ENCODE results near the gene FAM171A2. TPM values are rescaled to one million over a fixed set of nuclear protein-coding genes. Genes with fewer than 3 reads are reported as not detected.

Gene FAM171A2
- polyA plus RNA-seq, 2 of the 4 experiments (the other 2 are of a cell fraction) = 1.8 to 3.9 TPM

GRCh38 chr17:44324092-44324570, 39.5 kb downstream of the FAM171A2 start:
- FAIRE-seq = no peak
- H3K4me2 ChIP-seq = peak overlapping the region; percentile 85
- H3K9me3 ChIP-seq = no peaks in the 10 kb centered on the region
- H3K4me3 ChIP-seq = peak overlapping the region; percentile 98
- POLR2A ChIA-PET = interaction anchor here (0.6 to 2.1 kb wide), 5 partner anchors 9 to 104 kb away, joined by 3 to 9 read pairs (median 4); partner anchors contain the start of gene UBTF
- no peak for DNase-seq (ENCODE audit: low read depth in 1 of 2, low spot score in 1 of 2)
- WGBS (ENCODE audit: missing lambda C conversion rate) = 9% methylated on average over 29 of the region's 38 CpGs
- CTCF ChIA-PET = interaction anchor here (0.7 to 14.1 kb wide), 9 partner anchors 8 to 114 kb away, joined by 3 to 159 read pairs (median 5); partner anchors contain the start of gene FAM171A2
- TF ChIP-seq CBX8 (IDR thresholded peaks at IDR 0.05) (no peak), FOSB (CRISPR knock-in tag; IDR thresholded peaks at IDR 0.05) (no peak), ZSCAN20 (CRISPR knock-in tag; IDR thresholded peaks at IDR 0.05) (no peak), MAX (IDR thresholded peaks at IDR 0.05) (peak; percentile 80; the same call in 1 of the 2 replicates), EHMT2 (IDR thresholded peaks at IDR 0.05; ENCODE audit: low read depth) (no peak), HEYL (CRISPR knock-in tag; IDR thresholded peaks at IDR 0.05) (no peak), USF2 (IDR thresholded peaks at IDR 0.05) (0 out of 2 replicates have a peak, but pooled peaks have one; percentile 2), MAZ (IDR thresholded peaks at IDR 0.05; ENCODE audit: borderline replicate concordance, low read depth, low read length) (no peak), HMGXB4 (CRISPR knock-in tag; IDR thresholded peaks at IDR 0.05; ENCODE audit: borderline replicate concordance) (no peak), JUNB (IDR thresholded peaks at IDR 0.05) (no peak), MAFK (IDR thresholded peaks at IDR 0.05; ENCODE audit: partially characterized antibody) (no peak), MYC (IDR thresholded peaks at IDR 0.05; ENCODE audit: borderline replicate concordance, low read length) (no peak; the same call in 1 of the 2 replicates), PBX3 (IDR thresholded peaks at IDR 0.05) (no peak), PHF8 (IDR thresholded peaks at IDR 0.05; ENCODE audit: borderline replicate concordance, low read depth) (no peak; the same call in 1 of the 2 replicates), NFE2L2 (conservative IDR thresholded peaks at IDR 0.05; ENCODE audit: low read length) (no peak), JUN (IDR thresholded peaks at IDR 0.05) (no peak), HOXB5 (CRISPR knock-in tag; IDR thresholded peaks at IDR 0.05) (no peak), SREBF2 (IDR thresholded peaks at IDR 0.05) (no peak), TFCP2L1 (CRISPR knock-in tag; IDR thresholded peaks at IDR 0.05) (0 out of 2 replicates have a peak, but pooled peaks have one; percentile 24)
- peak; percentile 2 to 5; a peak in 3 of 6 replicates for ATAC-seq
- H3K27ac ChIP-seq = peak overlapping the region; percentile 93
- peaks cover 17% of the 10 kb centered on the region for H3K4me1 ChIP-seq

- H3K4me3 ChIP-seq = peak overlapping the region; percentile 98
- no peak for FAIRE-seq
- no peak for TF ChIP-seq POLR2AphosphoS2 (conservative IDR thresholded peaks at IDR 0.05; ENCODE audit: low read length)
- TF ChIP-seq RAD21 (conservative IDR thresholded peaks at IDR 0.05 in 1 of 2, IDR thresholded peaks at IDR 0.05 in 1 of 2) = no peak
- TF ChIP-seq CBX2 (IDR thresholded peaks at IDR 0.05; ENCODE audit: borderline replicate concordance, low read depth) = no peak
- no peak for TF ChIP-seq RARB (CRISPR knock-in tag; IDR thresholded peaks at IDR 0.05)
- no peak for TF ChIP-seq NPAS2 (CRISPR knock-in tag; IDR thresholded peaks at IDR 0.05; ENCODE audit: borderline replicate concordance)
- TF ChIP-seq ELK1 (IDR thresholded peaks at IDR 0.05; ENCODE audit: low read depth, low read length) = no peak
- TF ChIP-seq ESRRA (IDR thresholded peaks at IDR 0.05; ENCODE audit: borderline replicate concordance, low read length) = no peak
- TF ChIP-seq MAFK (IDR thresholded peaks at IDR 0.05; ENCODE audit: partially characterized antibody) = no peak
- no peak for TF ChIP-seq NFE2L2 (conservative IDR thresholded peaks at IDR 0.05; ENCODE audit: low read length)
- TF ChIP-seq E2F6 (IDR thresholded peaks at IDR 0.05; ENCODE audit: borderline replicate concordance, low read depth) = no peak
- no peak for TF ChIP-seq JUN (IDR thresholded peaks at IDR 0.05)
- no peak for TF ChIP-seq RNF2 (IDR thresholded peaks at IDR 0.05; ENCODE audit: borderline replicate concordance, low read depth)
- DNase-seq (ENCODE audit: low read depth in 1 of 2, low spot score in 1 of 2) = no peak
- peak overlapping the region; percentile 85 for H3K4me2 ChIP-seq
- WGBS (ENCODE audit: missing lambda C conversion rate) = 75% methylated on average over 23 of the region's 27 CpGs
- no peak for ATAC-seq
- POLR2A ChIA-PET = interaction anchor here (1.6 to 2.1 kb wide), 2 partner anchors 102 to 103 kb away, joined by 6 to 9 read pairs; partner anchors contain the start of gene UBTF
- H3K4me1 ChIP-seq = peaks cover 17% of the 10 kb centered on the region
- H3K9me3 ChIP-seq = no peaks in the 10 kb centered on the region
- H3K27ac ChIP-seq = peak overlapping the region; percentile 93
- CTCF ChIA-PET = interaction anchor here (0.7 to 14.1 kb wide), 8 partner anchors 11 to 114 kb away, joined by 3 to 159 read pairs (median 4); partner anchors contain the start of gene FAM171A2
These were observed 40.1 kb downstream of the FAM171A2 start for GRCh38 chr17:44323359-44324091.
